Measurements from ENCODE around the gene SMCP.

- TF ChIP-seq POLR2A (IDR thresholded peaks at IDR 0.05; ENCODE audit: low read depth, low read length) (no peak), TAF1 (IDR thresholded peaks at IDR 0.05; ENCODE audit: low read depth, low read length) (no peak), POLR2AphosphoS5 (IDR thresholded peaks at IDR 0.05; ENCODE audit: low read depth, low read length) (no peak), SPI1 (IDR thresholded peaks at IDR 0.05; ENCODE audit: low read depth, low read length) (no peak), POU2F2 (IDR thresholded peaks at IDR 0.05; ENCODE audit: low read depth, low read length) (peak; percentile 39; the same call in 1 of the 2 replicates), PAX5 (IDR thresholded peaks at IDR 0.05; ENCODE audit: insufficient read depth, low read length, severe bottlenecking) (no peak)
Observed at GRCh38 chr1:152869808-152870419, 8.2 kb upstream of the SMCP start.
